Uterus (tissue), 2 donors: ENCODE data around the gene SMAD5.

Experiments used
- POLR2A ChIP-seq, 2 donors: fragments of 450-650 bp; IDR thresholded peaks; one replicate each; pipeline ENCODE4 v1.6.1; 2016; ENCODE audit warnings: antibody characterized with exemption in 2 of 2, mild to moderate bottlenecking in 1 of 2, moderate library complexity in 1 of 2
- TF ChIP-seq, protein P1 (sequence below), 4 experiments: fragments of 200-600 bp in 2 of 4; fragments of 450-650 bp in 2 of 4; sonication (generic) in 2 of 4; IDR thresholded peaks; one replicate each; pipeline ENCODE4 v1.5.1; 2016 to 2019; ENCODE audit warnings: antibody characterized with exemption in 4 of 4, mild to moderate bottlenecking in 2 of 4, moderate library complexity in 1 of 4

DNA sequence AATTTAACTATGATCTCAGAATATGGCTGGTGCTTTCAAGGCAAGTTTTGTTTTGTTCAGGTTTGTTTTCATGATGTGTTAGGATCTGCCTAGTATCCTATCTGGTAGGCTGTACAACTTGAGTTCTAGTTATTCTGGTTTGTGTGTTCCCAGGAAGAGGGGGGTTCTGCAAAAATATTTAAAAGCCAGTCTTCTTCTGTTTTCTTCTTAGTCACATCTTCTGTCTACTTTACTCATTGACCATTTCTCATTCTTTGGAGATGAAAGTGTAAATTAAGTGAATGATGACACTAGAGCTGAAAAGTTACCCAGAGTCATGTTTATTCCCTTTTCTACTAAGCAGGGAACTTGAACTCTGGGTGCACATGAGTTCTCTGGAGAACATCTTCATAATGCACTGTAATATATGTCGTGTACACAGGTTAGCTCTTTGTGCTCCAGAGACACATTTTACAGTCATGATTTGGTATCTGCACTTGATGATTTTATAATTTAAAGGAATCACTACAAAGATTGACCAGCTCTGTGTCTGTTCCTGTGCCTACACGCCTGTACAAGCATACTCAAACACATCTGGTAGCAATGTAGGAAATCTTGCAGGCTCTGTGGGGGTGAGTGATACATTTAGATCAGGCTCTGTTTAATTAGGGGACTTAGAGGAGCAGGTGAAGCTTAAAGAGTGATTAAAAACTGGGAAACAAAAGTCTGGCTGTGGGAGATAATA lies 5.0 kb downstream of the SMAD5 start:
- TF ChIP-seq, protein P1, sequence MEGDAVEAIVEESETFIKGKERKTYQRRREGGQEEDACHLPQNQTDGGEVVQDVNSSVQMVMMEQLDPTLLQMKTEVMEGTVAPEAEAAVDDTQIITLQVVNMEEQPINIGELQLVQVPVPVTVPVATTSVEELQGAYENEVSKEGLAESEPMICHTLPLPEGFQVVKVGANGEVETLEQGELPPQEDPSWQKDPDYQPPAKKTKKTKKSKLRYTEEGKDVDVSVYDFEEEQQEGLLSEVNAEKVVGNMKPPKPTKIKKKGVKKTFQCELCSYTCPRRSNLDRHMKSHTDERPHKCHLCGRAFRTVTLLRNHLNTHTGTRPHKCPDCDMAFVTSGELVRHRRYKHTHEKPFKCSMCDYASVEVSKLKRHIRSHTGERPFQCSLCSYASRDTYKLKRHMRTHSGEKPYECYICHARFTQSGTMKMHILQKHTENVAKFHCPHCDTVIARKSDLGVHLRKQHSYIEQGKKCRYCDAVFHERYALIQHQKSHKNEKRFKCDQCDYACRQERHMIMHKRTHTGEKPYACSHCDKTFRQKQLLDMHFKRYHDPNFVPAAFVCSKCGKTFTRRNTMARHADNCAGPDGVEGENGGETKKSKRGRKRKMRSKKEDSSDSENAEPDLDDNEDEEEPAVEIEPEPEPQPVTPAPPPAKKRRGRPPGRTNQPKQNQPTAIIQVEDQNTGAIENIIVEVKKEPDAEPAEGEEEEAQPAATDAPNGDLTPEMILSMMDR (IDR thresholded peaks at IDR 0.05): no peak
- TF ChIP-seq POLR2A (IDR thresholded peaks at IDR 0.05): no peak
